Thoracic aorta (tissue), 2 donors: ENCODE data around the gene ATL3. TPM values are rescaled to one million over a fixed set of nuclear protein-coding genes. Genes with fewer than 3 reads are reported as not detected.
"Not testable (repeated sequence)": the region's sequence is repeated elsewhere in the genome, so short reads cannot be mapped to it uniquely, and the experiment has no call there.

Source experiments
- ATAC-seq: fragments of 150-250 bp; one replicate; pipeline ENCODE4 v1.8.0; 2017; ENCODE audit warnings: low read depth; ENCODE audit not compliant: insufficient number of reproducible peaks, low FRiP score
- DNase-seq: peaks from one replicate; pipeline ENCODE4 v3.0.0-alpha.2; 2020; ENCODE audit warnings: low spot score
- H3K27ac ChIP-seq, 2 donors: fragments of 200-600 bp; sonication (generic); 1 replicate in 1 of 2; 2 replicates in 1 of 2; pipeline ENCODE4 v1.5.1; 2016; ENCODE audit warnings: mild to moderate bottlenecking in 2 of 2, moderate library complexity in 2 of 2
- H3K27me3 ChIP-seq: fragments of 200-600 bp; sonication (generic); replicated peaks from 2 replicates; pipeline ENCODE4 v1.6.0; 2016; ENCODE audit warnings: mild to moderate bottlenecking; ENCODE audit not compliant: insufficient read depth
- H3K36me3 ChIP-seq: fragments of 200-600 bp; sonication (generic); one replicate; pipeline ENCODE4 v1.5.1; 2016
- H3K4me1 ChIP-seq, 2 donors: fragments of 200-600 bp; sonication (generic); 1 replicate in 1 of 2; 2 replicates in 1 of 2; pipeline versions ENCODE4 v1.5.1 to v1.6.0; 2016; ENCODE audit warnings: low read depth in 2 of 2, mild to moderate bottlenecking in 1 of 2; ENCODE audit not compliant: control insufficient read depth in 1 of 2
- H3K4me3 ChIP-seq: fragments of 200-600 bp; sonication (generic); 2 replicates; pipeline ENCODE4 v1.5.1; 2016; ENCODE audit warnings: mild to moderate bottlenecking
- H3K9me3 ChIP-seq: fragments of 200-600 bp; sonication (generic); 2 replicates; pipeline ENCODE4 v1.5.1; 2016
- CTCF ChIP-seq: fragments of 200-600 bp; sonication (generic); IDR thresholded peaks from one replicate; pipeline ENCODE4 v1.5.1; 2019; ENCODE audit warnings: antibody characterized with exemption
- total RNA-seq, 2 donors: library from RNA; depleted of rRNA; stranded (reverse); fragments of >200 nt; gene quantifications; one replicate each; pipeline versions ENCODE4 v1.1.0 to v1.2.3, GENCODE V29; 2016

ATL3 gene
- total RNA-seq, 2 donors from 2014 or later = 188 to 192 TPM

GRCh38 chr11:63686926-63687325 is 15.8 kb upstream of the ATL3 start:
- DNase-seq (no peak), ATAC-seq (no peak)
- Histone ChIP-seq H3K27me3 (no peaks in the 10 kb centered on the region), H3K27ac (no peak overlapping the region), H3K4me3 (no peak overlapping the region), H3K36me3 (no peaks in the 10 kb centered on the region), H3K9me3 (no peaks in the 10 kb centered on the region), H3K4me1 (peaks cover 7 to 36% of the 10 kb centered on the region in 2 donors)
- no peak for TF ChIP-seq CTCF

GRCh38 chr11:63685158-63685721 is 14.1 kb upstream of the ATL3 start:
- H3K36me3 ChIP-seq, ATAC-seq, H3K9me3 ChIP-seq, H3K4me3 ChIP-seq, DNase-seq, H3K27ac ChIP-seq, H3K27me3 ChIP-seq: not testable (repeated sequence)
- H3K4me1 ChIP-seq = peaks cover 7 to 44% of the 10 kb centered on the region in 2 donors

- Histone ChIP-seq H3K27ac (peak overlapping the region; percentile 20 to 36), H3K4me1 (peaks cover 4 to 44% of the 10 kb centered on the region in 2 donors), H3K27me3 (no peaks in the 10 kb centered on the region), H3K36me3 (no peaks in the 10 kb centered on the region), H3K9me3 (no peaks in the 10 kb centered on the region), H3K4me3 (peak overlapping the region; percentile 99)
- DNase-seq = no peak
- no peak for ATAC-seq
- TF ChIP-seq CTCF = no peak
Observed at GRCh38 chr11:63683133-63683991, 12.2 kb upstream of the ATL3 start.

- Histone ChIP-seq H3K27me3 (no peaks in the 10 kb centered on the region), H3K4me3 (peak overlapping the region; percentile 99), H3K4me1 (peaks cover 4 to 44% of the 10 kb centered on the region in 2 donors), H3K9me3 (no peaks in the 10 kb centered on the region), H3K27ac (peak overlapping the region; percentile 95), H3K36me3 (no peaks in the 10 kb centered on the region)
- TF ChIP-seq CTCF = no peak
- ATAC-seq = no peak
- no peak for DNase-seq
Observed at GRCh38 chr11:63682066-63683021, 11.2 kb upstream of the ATL3 start.

GRCh38 chr11:63681321-63682065 is 10.3 kb upstream of the ATL3 start, which contains the start of gene RTN3:
TSS of gene RTN3 (plus strand) at chr11:63681500. CDS start at chr11:63681637, 137 bp downstream.
- H3K4me1 ChIP-seq = peaks cover 4 to 35% of the 10 kb centered on the region in 2 donors
- no peaks in the 10 kb centered on the region for H3K27me3 ChIP-seq
- H3K4me3 ChIP-seq = peak within 1 kb of the TSS; percentile 99
- no peaks in the 10 kb centered on the region for H3K9me3 ChIP-seq
- DNase-seq (peak; percentile 68), ATAC-seq (peak; percentile 90)
- no peaks in the 10 kb centered on the region for H3K36me3 ChIP-seq
- peak within 1 kb of the TSS; percentile 95 for H3K27ac ChIP-seq
- TF ChIP-seq CTCF = no peak
